HG03378 (cell line): Measurements from ENCODE around the gene UXT.

Experiments used
- ATAC-seq: cut with Tn5 transposase; IDR thresholded peaks from one replicate; pipeline ENCODE4 v1.9.1; 2021; ENCODE audit warnings: mild to moderate bottlenecking, moderate library complexity; ENCODE audit not compliant: unreplicated experiment

UXT gene

GRCh38 chrX:47649781-47650163 lies 9.2 kb downstream of the UXT start:
- ATAC-seq: no peak

- ATAC-seq: no peak
These were observed 9.7 kb downstream of the UXT start for GRCh38 chrX:47649271-47649670.

GRCh38 chrX:47648376-47648775 lies 10.6 kb downstream of the UXT start:
- no peak for ATAC-seq

DNA sequence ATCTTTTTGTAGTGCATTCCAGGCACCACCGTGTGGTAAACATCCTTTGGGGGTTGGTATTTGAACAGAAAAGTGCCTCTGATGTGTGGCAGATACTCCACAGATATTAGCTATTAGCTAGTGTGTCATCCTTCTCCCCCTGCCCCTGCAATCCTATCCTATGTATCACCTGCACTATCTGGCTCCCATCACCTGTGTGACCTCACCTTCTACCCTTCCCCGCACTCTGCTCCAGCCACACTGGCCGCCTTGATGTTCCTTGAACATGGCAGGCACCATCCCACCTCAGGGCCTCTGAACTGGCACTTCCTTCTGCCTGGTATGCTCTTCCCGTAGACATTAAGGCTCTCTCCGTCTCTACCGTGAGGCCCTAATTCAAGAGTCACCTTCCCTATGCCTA lies 12.3 kb downstream of the UXT start:
- ATAC-seq: no peak

DNA sequence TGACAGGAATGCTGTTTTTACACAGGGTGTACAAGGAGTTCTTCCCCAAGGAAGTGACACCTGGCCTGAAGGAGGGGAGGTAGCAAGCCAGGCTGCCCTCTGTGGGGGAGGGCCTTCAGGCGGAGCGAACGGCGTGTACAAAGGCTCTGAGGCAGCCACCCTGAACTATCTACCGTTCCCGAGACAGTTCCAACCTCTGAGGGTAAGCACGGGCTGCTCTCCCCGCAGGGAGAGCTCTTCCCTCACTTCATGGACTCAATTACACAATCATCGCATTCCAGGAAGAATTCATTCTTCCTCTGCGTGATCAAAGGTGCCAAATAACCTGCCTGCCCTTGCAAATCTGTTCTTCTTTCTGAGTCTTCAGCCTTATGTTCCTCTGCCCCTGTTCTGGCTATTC lies 13.4 kb downstream of the UXT start:
- no peak for ATAC-seq

GRCh38 chrX:47644557-47645091 lies 14.4 kb downstream of the UXT start:
- no peak for ATAC-seq

DNA sequence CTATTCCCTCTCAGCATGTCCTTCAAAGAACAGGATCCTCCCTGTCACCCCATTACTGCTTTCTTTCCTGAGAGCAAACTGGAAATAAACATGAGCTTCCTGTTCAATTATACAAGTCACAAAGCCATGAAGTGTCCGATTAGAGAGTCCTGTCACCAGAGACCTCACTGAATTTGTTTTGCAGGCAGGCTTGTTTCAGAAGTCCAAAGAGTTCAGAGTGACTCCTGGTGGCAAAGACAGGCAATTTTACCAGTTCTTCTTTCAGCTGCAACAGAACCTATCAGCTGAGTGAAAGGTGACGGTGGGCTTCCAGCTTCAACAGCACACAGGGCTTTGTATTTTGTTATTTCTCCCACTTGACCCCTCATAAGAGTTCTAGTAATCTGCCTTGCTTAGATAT lies 15.1 kb downstream of the UXT start:
- no peak for ATAC-seq

DNA sequence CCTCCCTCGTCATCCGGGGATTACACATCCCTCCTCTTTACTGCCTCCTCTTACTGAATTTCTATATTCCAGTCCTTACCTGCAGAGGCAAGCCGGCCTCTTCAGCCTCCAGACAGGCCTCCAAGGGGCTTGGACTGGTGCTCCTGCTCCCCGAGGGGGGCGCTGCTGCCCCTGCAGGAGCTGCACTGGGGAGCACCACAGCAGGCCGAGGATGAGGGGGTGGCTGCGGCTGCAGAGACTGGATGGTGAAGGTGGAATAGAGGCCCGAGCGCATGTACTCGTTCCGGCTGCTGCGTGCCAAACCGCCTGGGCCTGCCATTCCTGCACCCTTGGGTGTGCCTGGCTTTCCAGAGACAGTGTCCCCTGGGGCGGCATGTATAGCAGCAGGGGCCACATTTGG lies 20.2 kb downstream of the UXT start:
- no peak for ATAC-seq

DNA sequence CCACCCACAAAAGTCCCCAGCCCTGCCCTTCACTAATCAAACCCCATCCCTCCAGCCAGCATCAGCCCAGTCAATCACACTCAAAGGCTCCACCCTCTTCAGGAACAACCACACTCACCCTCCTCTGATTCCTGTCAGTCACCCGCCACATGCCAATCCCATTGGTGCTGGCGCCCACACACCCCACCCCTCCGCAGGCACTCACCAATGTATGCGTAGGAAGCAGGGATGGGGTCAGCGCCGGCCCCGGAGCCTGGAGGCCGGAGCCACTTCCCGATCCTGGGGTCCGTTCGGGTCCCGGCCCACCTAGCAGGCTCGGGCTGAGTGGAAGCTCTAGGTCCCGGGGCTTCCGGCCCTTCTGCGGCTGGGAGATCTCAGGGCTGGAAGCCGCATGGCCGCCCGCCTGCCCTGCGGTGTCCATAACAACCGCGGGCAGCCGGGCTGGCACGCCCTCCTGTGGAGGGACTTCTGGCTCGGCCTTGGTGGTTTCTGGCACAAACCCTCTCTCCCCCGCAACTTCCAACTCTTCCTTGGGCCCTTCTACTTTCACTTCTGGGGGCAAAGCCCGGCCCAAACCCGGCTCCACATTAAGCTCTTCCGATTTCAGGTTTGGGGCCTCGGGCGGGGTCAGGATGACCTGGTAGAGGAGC lies 21.3 kb downstream of the UXT start:
- no peak for ATAC-seq

DNA sequence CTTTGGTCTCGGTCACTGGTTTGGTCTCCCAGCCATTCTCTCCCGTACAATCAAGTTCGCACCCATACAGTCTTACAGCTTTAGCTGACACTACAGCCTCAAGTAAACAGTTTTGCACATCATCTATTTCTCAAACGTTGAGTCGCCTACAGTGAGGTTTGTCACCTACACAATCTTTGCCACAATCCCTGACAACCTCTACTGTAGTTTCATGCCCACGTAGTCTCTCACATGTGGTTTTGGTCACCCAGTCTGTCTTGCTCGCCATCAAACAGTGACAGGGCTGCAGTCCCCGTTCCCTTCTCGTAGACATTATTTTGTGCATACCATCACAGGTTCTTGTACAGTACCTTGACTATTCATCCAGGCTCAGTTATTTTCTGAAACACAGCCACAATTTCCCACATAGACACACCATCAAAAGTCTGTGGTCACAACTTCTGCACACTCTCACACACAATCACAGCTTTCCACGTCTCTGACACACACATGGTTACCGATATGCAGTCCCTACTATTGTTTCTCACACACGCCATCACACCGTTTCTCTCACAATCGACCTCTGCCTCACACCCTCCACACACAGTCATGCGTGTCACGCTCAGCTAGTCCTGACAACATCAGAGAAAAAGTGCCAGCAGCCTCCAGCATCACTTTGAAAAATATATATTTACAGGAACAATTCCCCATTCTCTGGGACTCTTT lies 24.0 kb downstream of the UXT start:
- ATAC-seq: no peak

DNA sequence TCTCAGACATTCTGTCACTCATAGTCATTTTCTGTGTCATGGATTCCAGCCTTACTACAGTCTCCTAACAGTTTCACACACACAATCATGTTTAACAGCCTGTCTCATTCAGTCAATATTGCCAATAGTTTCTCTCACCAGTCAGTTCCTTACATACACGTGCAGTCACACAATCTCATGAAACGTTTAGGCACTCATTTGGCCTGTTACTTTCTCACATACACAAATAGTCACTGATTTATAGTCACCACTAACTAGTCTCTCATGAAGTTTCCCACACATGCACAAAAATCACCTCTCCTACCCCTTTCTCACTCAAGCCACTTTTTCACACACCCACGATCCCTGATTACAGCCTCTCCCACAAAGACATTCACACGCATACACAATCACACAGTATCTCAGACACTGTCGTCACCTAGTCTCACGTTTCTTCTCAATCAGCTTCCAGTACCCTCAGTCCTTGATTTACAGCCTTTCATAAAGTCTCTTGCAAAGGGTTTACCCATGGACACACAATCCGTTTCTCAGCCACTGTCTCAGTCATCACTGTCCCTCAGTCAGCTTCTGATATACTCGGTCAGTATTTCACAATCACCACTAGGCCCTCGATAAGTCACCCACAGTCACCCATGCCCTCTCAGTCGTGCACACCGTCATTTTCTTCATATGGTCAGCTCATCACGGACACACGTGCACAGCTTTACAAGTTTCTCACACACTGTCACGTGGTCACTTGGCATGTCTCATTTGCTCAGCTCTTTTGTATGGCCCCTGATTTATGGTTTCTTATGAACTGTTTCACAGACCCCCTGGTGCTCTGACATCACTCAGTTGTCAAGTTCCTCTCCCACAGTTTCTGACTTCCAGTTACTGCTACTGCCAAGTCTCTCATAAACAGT lies 25.0 kb downstream of the UXT start:
- ATAC-seq: no peak

DNA sequence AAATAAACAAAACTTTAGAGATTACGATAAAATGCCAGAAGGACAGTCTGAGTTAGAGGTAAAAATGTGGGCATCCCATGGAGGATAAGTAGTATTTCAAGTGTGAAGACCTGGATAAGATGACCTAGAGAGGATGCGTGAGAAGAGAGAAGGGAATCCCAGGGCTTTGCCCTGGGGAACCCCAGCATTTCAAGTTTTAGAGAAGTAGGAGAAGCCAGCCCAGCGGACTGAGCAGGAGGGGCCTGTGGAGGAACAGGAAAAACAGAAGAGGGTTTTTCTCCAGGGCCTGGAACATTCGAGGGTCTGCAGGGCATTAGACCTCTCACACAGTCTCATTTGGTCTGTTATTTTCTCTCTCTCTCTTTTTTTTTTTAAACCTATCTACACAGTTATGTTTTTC lies 26.3 kb downstream of the UXT start:
- no peak for ATAC-seq

GRCh38 chrX:47631676-47632075 lies 27.3 kb downstream of the UXT start:
- ATAC-seq: no peak

DNA sequence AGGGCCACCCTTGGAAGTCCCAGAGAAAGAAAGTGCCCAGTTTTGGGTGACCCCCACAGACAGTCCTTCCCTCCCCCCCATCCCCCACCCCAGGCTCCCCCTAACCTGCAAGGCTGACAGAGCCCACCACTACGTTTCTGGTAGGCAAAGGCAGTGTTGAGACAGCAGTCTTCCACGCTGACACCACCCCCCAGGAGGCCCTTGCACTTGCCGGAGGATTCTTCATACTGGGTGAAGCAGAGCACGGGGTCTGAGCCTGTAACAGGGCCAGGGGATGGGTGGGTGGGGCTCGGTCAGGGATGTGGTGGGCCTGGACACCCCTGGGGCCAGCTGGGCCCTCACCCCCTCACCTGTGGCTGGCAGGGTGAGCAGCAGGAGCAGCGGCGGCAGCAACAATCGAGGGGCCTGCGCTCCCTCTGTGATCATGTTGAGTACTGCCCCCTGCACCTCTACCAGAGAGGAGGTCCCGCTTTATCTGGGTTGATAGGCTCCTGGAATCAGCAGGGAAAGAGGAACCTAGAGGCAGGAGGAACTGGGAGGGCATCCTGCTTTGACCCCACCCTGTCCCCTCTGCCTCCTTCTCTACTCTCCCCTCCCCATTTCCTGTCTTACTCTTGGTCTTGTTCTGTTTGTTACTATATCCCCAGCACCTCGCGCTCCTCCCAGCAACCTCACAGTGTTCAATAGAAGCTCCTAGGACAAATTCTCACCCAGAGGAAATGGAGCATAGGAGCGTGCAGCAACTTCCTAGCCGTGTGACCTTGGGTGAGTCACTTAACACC lies 29.4 kb downstream of the UXT start, which contains the start of gene CFP:
TSS of gene CFP (minus strand) at position 512 of the 782 bp plus-strand sequence. CDS start at position 426, 86 bp downstream.
- ATAC-seq: no peak

- ATAC-seq: no peak
These were observed 30.0 kb downstream of the UXT start for GRCh38 chrX:47628982-47629381.

DNA sequence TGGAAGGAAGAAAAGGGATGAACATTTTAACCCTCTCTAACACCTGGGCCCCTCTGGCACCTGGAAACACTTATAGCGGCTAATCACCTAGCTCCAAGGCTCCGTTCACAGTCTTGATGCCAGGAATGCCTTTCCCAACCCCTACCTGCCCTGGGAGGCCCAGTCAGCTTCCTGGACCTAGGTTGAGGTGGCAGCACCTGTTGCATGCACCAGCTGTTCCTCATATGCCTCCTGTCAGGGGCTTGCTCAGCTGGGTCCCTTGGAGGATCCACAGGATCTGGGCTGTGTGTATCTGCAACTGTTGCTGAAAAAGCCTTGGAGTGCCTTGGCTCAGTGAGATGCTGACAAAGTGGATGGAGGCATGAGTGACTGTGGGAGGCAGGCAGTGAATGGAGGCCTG lies 33.6 kb downstream of the UXT start:
- ATAC-seq: no peak

GRCh38 chrX:47623540-47624027 lies 35.4 kb downstream of the UXT start:
- ATAC-seq: no peak

- ATAC-seq: no peak
These were observed 37.1 kb downstream of the UXT start for GRCh38 chrX:47621851-47622250.

DNA sequence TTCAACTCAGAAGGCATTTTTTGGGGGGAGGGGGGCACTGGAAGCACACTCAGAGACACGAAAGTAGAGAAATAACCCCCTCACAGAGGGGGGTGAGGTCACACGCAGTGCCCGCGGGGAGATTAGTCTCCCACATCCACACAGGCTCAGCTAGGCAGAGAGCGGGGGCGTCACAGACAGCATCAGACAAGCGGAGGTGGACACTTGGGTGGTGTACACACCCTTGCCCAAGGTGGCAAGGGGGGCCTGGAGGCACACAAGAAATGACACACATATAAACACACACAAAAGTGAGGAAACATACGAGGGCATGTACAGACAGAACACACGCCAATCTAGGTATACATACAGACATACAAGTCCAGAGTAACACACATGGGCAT lies 38.7 kb downstream of the UXT start:
- no peak for ATAC-seq

- no peak for ATAC-seq
These were observed 39.3 kb downstream of the UXT start, which contains the start of gene SYN1 for GRCh38 chrX:47619486-47620302. TSS of gene SYN1 (minus strand) at chrX:47619857. CDS start at chrX:47619728, 129 bp downstream.
